ENCODE data around the gene SLC23A1. TPM values are rescaled to one million over a fixed set of nuclear protein-coding genes. Genes with fewer than 3 reads are reported as not detected.
A peak's percentile ranks its signal among the peaks of the same experiment; 100 is the strongest.

SLC23A1 gene
- total and polyA plus RNA-seq, 4 donors, result 3.1 TPM; not detected in 3

DNA sequence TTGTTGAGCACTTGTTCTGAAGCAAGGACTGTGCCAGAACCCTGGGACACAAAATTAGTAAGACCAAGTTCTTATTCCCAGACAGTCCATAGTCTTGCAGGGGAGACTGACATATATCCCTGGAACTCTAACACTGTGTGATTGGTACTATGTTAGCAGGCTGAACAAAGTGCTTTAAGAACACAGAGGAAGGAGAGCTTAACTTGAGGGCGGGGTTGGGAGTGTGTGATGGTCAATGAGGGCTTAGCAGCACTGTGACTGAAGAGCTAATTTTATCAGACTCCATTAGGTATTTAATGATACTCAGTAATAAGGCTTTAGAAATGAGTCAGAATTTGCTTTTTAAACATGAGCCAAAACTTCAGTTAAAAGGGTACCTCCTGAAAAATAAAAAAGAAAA lies 35.7 kb upstream of the SLC23A1 start:
- DNase-seq, result no peak
- WGBS, 2 donors, result 89 to 96% methylated on average over 1 of the region's 1 CpG
- Histone ChIP-seq H3K27ac (ENCODE audit: low read depth in 1 of 2, low read length in 2 of 2) (peak overlapping the region in 1 of 2 donors; percentile 7), H3K27me3 (ENCODE audit: control insufficient read depth in 1 of 2, insufficient read depth in 2 of 2, low read length in 1 of 2) (no peaks in the 10 kb centered on the region), H3K4me3 (ENCODE audit: low read length in 2 of 2) (no peak overlapping the region), H3K9me3 (ENCODE audit: control insufficient read depth, low read length) (no peaks in the 10 kb centered on the region), H3K36me3 (ENCODE audit: control insufficient read depth in 1 of 2, insufficient read depth in 2 of 2, low read length in 1 of 2) (peaks cover 1 to 2% of the 10 kb centered on the region in 2 donors), H3K4me1 (ENCODE audit: control insufficient read depth in 1 of 2, insufficient read depth in 2 of 2, low read length in 2 of 2) (no peaks in the 10 kb centered on the region)
- no peak for ATAC-seq (ENCODE audit: low FRiP score)
- intact Hi-C loops (cut with DNase I), result loop anchor here in 1 of 2 donors (5.0 kb wide), 1 partner anchor 144 kb away; the partner anchor contains the start of gene UBE2D2

GRCh38 chr5:139417214-139417613 lies 34.1 kb upstream of the SLC23A1 start:
- ATAC-seq (ENCODE audit: low FRiP score), result peak; percentile 74
- DNase-seq, result no peak
- Histone ChIP-seq H3K4me3 (ENCODE audit: low read length in 2 of 2) (no peak overlapping the region), H3K27ac (ENCODE audit: low read depth in 1 of 2, low read length in 2 of 2) (no peak overlapping the region), H3K9me3 (ENCODE audit: control insufficient read depth, low read length) (no peaks in the 10 kb centered on the region), H3K27me3 (ENCODE audit: control insufficient read depth in 1 of 2, insufficient read depth in 2 of 2, low read length in 1 of 2) (no peaks in the 10 kb centered on the region), H3K36me3 (ENCODE audit: control insufficient read depth in 1 of 2, insufficient read depth in 2 of 2, low read length in 1 of 2) (peaks cover 0 to 3% of the 10 kb centered on the region in 2 donors), H3K4me1 (ENCODE audit: control insufficient read depth in 1 of 2, insufficient read depth in 2 of 2, low read length in 2 of 2) (no peaks in the 10 kb centered on the region)
- WGBS, 2 donors, result 3 to 6% methylated on average over 4 of the region's 4 CpGs
- intact Hi-C loops (cut with DNase I), result loop anchor here in 1 of 2 donors (5.0 kb wide), 1 partner anchor 145 kb away; the partner anchor contains the start of gene UBE2D2

GRCh38 chr5:139416651-139417050 lies 33.6 kb upstream of the SLC23A1 start:
- Histone ChIP-seq H3K36me3 (ENCODE audit: control insufficient read depth in 1 of 2, insufficient read depth in 2 of 2, low read length in 1 of 2) (peaks cover 0 to 3% of the 10 kb centered on the region in 2 donors), H3K9me3 (ENCODE audit: control insufficient read depth, low read length) (no peaks in the 10 kb centered on the region), H3K27ac (ENCODE audit: low read depth in 1 of 2, low read length in 2 of 2) (peak overlapping the region; percentile 9 to 15), H3K27me3 (ENCODE audit: control insufficient read depth in 1 of 2, insufficient read depth in 2 of 2, low read length in 1 of 2) (no peaks in the 10 kb centered on the region), H3K4me3 (ENCODE audit: low read length in 2 of 2) (no peak overlapping the region), H3K4me1 (ENCODE audit: control insufficient read depth in 1 of 2, insufficient read depth in 2 of 2, low read length in 2 of 2) (no peaks in the 10 kb centered on the region)
- WGBS, 2 donors, result 71 to 72% methylated on average over 9 of the region's 9 CpGs
- DNase-seq (no peak), ATAC-seq (ENCODE audit: low FRiP score) (no peak)
- intact Hi-C loops (cut with DNase I), result loop anchor here in 1 of 2 donors (5.0 kb wide), 1 partner anchor 146 kb away; the partner anchor contains the start of gene UBE2D2

GRCh38 chr5:139415869-139416268 lies 32.8 kb upstream of the SLC23A1 start:
- Histone ChIP-seq H3K9me3 (ENCODE audit: control insufficient read depth, low read length) (no peaks in the 10 kb centered on the region), H3K27me3 (ENCODE audit: control insufficient read depth in 1 of 2, insufficient read depth in 2 of 2, low read length in 1 of 2) (no peaks in the 10 kb centered on the region), H3K27ac (ENCODE audit: low read depth in 1 of 2, low read length in 2 of 2) (peak overlapping the region in 1 of 2 donors; percentile 9), H3K4me1 (ENCODE audit: control insufficient read depth in 1 of 2, insufficient read depth in 2 of 2, low read length in 2 of 2) (no peaks in the 10 kb centered on the region), H3K4me3 (ENCODE audit: low read length in 2 of 2) (no peak overlapping the region), H3K36me3 (ENCODE audit: control insufficient read depth in 1 of 2, insufficient read depth in 2 of 2, low read length in 1 of 2) (peaks cover 0 to 3% of the 10 kb centered on the region in 2 donors)
- ATAC-seq (ENCODE audit: low FRiP score), result no peak
- intact Hi-C loops (cut with DNase I), result loop anchor here in 1 of 2 donors (5.0 kb wide), 1 partner anchor 146 kb away; the partner anchor contains the start of gene UBE2D2
- DNase-seq, result no peak

- ATAC-seq (ENCODE audit: low FRiP score) (peak; percentile 49), DNase-seq (no peak)
- H3K4me3 ChIP-seq (ENCODE audit: low read length in 2 of 2), result no peak overlapping the region
- peaks cover 0 to 3% of the 10 kb centered on the region in 2 donors for H3K36me3 ChIP-seq (ENCODE audit: control insufficient read depth in 1 of 2, insufficient read depth in 2 of 2, low read length in 1 of 2)
- H3K9me3 ChIP-seq (ENCODE audit: control insufficient read depth, low read length), result no peaks in the 10 kb centered on the region
- WGBS, 2 donors, result 8 to 10% methylated on average over 8 of the region's 8 CpGs
- no peaks in the 10 kb centered on the region for H3K27me3 ChIP-seq (ENCODE audit: control insufficient read depth in 1 of 2, insufficient read depth in 2 of 2, low read length in 1 of 2)
- H3K27ac ChIP-seq (ENCODE audit: low read depth in 1 of 2, low read length in 2 of 2), result peak overlapping the region; percentile 9 to 10
- intact Hi-C loops (cut with DNase I), result loop anchor here in 1 of 2 donors (5.0 kb wide), 1 partner anchor 147 kb away; the partner anchor contains the start of gene UBE2D2
- no peaks in the 10 kb centered on the region for H3K4me1 ChIP-seq (ENCODE audit: control insufficient read depth in 1 of 2, insufficient read depth in 2 of 2, low read length in 2 of 2)
Observed at GRCh38 chr5:139415221-139415861, 32.2 kb upstream of the SLC23A1 start.

GRCh38 chr5:139414581-139415130 lies 31.6 kb upstream of the SLC23A1 start:
- WGBS, 2 donors, result 66 to 70% methylated on average over 9 of the region's 9 CpGs
- intact Hi-C loops (cut with DNase I), result loop anchor here in 1 of 2 donors (5.0 kb wide), 1 partner anchor 148 kb away; the partner anchor contains the start of gene UBE2D2
- DNase-seq, result no peak
- ATAC-seq (ENCODE audit: low FRiP score), result no peak
- no peak overlapping the region for H3K4me3 ChIP-seq (ENCODE audit: low read length in 2 of 2)
- H3K27me3 ChIP-seq (ENCODE audit: control insufficient read depth in 1 of 2, insufficient read depth in 2 of 2, low read length in 1 of 2), result no peaks in the 10 kb centered on the region
- H3K36me3 ChIP-seq (ENCODE audit: control insufficient read depth in 1 of 2, insufficient read depth in 2 of 2, low read length in 1 of 2), result peaks cover 0 to 2% of the 10 kb centered on the region in 2 donors
- H3K9me3 ChIP-seq (ENCODE audit: control insufficient read depth, low read length), result no peaks in the 10 kb centered on the region
- H3K27ac ChIP-seq (ENCODE audit: low read depth in 1 of 2, low read length in 2 of 2), result no peak overlapping the region
- H3K4me1 ChIP-seq (ENCODE audit: control insufficient read depth in 1 of 2, insufficient read depth in 2 of 2, low read length in 2 of 2), result no peaks in the 10 kb centered on the region

- H3K4me3 ChIP-seq (ENCODE audit: low read length in 2 of 2), result no peak overlapping the region
- H3K27ac ChIP-seq (ENCODE audit: low read depth in 1 of 2, low read length in 2 of 2), result no peak overlapping the region
- H3K27me3 ChIP-seq (ENCODE audit: control insufficient read depth in 1 of 2, insufficient read depth in 2 of 2, low read length in 1 of 2), result no peaks in the 10 kb centered on the region
- ATAC-seq (ENCODE audit: low FRiP score), result no peak
- no peaks in the 10 kb centered on the region for H3K4me1 ChIP-seq (ENCODE audit: control insufficient read depth in 1 of 2, insufficient read depth in 2 of 2, low read length in 2 of 2)
- H3K9me3 ChIP-seq (ENCODE audit: control insufficient read depth, low read length), result no peaks in the 10 kb centered on the region
- DNase-seq, result no peak
- H3K36me3 ChIP-seq (ENCODE audit: control insufficient read depth in 1 of 2, insufficient read depth in 2 of 2, low read length in 1 of 2), result peaks cover 0 to 2% of the 10 kb centered on the region in 2 donors
- 88 to 89% methylated on average over 6 of the region's 6 CpGs for WGBS, 2 donors
- intact Hi-C loops (cut with DNase I), result no loop called here
Observed at GRCh38 chr5:139413963-139414362, 30.9 kb upstream of the SLC23A1 start.

DNA sequence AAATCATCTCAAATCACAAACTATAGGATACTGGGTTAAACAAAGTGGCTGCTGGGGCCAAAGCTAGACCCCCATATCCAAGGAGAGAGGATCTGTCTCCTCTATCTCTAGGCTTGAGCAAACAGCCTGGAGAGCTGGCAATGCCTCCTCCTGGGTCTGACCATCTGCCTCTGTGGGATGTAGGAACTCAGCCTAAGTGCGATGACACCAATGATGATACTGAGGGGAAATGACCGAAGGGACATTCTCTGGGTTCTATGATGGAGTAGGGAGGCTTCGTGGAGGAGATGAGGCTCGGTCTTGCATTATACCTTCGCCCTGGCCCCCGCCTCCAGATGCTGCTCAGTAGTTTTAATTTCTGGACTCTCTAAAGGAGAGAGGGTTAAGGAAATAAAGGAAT lies 30.1 kb upstream of the SLC23A1 start:
- H3K4me3 ChIP-seq (ENCODE audit: low read length in 2 of 2), result no peak overlapping the region
- no peaks in the 10 kb centered on the region for H3K4me1 ChIP-seq (ENCODE audit: control insufficient read depth in 1 of 2, insufficient read depth in 2 of 2, low read length in 2 of 2)
- WGBS, 2 donors, result 95 to 96% methylated on average over 6 of the region's 6 CpGs
- H3K36me3 ChIP-seq (ENCODE audit: control insufficient read depth in 1 of 2, insufficient read depth in 2 of 2, low read length in 1 of 2), result peaks cover 0 to 2% of the 10 kb centered on the region in 2 donors
- H3K27me3 ChIP-seq (ENCODE audit: control insufficient read depth in 1 of 2, insufficient read depth in 2 of 2, low read length in 1 of 2), result no peaks in the 10 kb centered on the region
- intact Hi-C loops (cut with DNase I), result no loop called here
- no peak for ATAC-seq (ENCODE audit: low FRiP score)
- H3K27ac ChIP-seq (ENCODE audit: low read depth in 1 of 2, low read length in 2 of 2), result no peak overlapping the region
- DNase-seq, result no peak
- H3K9me3 ChIP-seq (ENCODE audit: control insufficient read depth, low read length), result no peaks in the 10 kb centered on the region
